Measurements from ENCODE around the gene FRMD4A.
"Not testable (repeated sequence)": the region's sequence is repeated elsewhere in the genome, so short reads cannot be mapped to it uniquely, and the experiment has no call there.

FRMD4A gene

DNA sequence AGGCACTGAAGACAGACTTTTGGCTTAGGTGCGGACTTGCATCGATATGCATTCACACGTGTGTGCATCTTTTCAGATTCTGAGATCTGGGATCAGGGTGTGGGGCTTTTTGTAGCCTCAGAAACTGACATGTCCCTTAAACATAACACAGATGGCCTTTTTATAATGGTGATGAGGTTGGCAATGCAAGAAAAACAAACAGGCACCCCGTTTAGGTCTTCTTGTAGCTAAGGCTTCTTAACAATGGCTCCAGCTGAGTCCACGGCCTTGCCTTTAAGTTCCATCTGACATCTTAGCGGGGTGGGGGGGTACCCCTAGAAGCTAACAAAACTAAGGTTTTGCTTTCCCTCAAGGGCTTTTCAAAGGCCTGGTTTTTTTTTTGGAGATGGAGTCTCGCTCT is 597.7 kb downstream of the FRMD4A start:
- DNase-seq, result no peak

- DNase-seq, result no peak
Observed at GRCh38 chr10:13732465-13732881, 598.3 kb downstream of the FRMD4A start.

- DNase-seq, result no peak
Observed at GRCh38 chr10:13731799-13732198, 598.9 kb downstream of the FRMD4A start.

DNA sequence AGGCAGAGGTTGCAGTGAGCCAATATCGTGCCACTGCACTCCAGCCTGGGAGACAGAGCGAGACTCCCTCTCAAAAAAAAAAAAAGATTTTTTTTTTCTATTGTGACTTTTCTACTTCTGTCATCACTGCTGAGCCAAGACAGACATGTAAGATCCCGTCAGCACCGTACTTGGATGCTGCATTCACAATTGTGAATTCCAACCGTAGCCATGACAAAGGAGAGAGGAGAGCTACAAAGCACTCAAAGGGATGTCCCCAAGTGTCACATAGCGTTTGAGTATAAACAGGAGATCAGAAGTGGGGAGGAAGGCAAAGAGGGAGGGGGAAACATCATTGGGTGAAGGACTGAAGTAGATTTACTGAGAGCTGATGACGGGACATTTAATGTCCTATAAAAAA is 599.8 kb downstream of the FRMD4A start:
- no peak for DNase-seq

GRCh38 chr10:13730306-13730652 is 600.4 kb downstream of the FRMD4A start:
- no peak for DNase-seq

DNA sequence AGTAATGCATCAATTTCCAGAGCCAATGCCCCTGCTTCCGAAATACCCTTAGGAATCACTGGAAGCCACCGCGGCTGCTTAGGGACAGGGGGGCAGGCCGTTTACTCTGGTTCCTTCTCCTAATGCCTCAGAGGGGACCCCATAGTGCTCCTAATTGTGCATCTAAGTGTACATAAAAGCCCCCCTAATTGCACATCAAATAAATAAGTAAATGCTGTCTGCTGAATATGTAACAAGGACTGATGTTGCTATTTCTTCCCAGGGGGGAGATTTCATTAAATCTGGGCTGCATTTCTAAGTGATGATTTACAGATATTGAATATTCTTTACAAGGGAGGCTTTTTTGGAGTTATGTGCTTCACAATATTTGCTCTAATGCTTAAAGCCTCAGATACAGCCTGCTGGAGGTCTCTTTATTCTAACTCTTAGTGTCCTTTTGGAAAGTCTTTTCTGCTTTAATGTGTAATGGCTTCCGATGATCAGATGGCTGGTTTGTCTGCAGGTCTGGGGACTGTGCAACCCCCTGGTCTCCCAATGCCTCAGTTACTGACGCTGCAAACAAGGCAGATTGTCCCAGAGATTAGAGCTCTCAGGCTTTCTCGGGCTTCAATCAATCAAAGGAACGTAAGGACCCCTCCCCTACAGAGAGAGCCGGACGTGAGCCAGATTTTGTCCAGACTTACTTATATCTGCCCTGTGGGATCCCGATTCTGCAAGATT is 601.0 kb downstream of the FRMD4A start:
- DNase-seq, result no peak

- DNase-seq, result no peak
Observed at GRCh38 chr10:13728898-13729535, 601.7 kb downstream of the FRMD4A start.

DNA sequence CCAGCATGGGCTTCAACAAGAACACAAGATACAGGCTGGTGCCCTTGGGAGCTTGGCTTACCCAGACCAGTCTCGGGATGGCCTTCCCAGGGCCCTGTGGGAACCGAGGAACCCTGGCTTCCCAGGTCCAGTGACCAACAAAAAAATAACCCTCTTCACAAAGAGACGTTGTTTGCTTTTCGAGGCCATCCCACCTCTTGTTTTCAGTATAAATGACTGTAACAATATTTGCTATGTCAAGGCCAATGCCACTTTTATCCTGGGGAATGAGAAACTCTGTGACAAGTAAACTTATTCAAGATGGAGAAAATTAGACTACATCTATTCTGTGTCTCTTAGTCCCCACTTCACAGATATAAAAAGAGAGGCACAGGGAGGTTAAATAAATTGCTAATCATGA is 605.1 kb downstream of the FRMD4A start:
- DNase-seq, result no peak

DNA sequence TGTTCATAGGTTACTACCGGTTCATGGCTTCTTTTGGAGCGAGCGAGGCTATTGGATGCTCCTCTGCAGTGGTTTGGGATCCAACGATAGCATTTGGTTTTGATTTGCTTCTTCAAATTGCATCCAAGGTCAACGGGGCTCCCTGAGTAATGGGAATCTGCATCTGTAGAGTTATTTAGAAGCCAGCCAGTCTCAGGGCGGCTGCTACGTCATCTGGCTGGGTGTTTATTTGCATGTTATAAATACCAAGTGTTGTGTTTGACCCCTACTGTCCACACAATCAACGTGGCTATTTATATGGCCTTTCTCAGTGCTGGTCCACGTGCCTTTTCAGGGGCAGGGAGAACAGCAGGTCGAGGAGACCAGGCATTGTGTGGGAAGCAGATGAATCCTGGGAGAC is 606.2 kb downstream of the FRMD4A start:
- DNase-seq, result no peak

DNA sequence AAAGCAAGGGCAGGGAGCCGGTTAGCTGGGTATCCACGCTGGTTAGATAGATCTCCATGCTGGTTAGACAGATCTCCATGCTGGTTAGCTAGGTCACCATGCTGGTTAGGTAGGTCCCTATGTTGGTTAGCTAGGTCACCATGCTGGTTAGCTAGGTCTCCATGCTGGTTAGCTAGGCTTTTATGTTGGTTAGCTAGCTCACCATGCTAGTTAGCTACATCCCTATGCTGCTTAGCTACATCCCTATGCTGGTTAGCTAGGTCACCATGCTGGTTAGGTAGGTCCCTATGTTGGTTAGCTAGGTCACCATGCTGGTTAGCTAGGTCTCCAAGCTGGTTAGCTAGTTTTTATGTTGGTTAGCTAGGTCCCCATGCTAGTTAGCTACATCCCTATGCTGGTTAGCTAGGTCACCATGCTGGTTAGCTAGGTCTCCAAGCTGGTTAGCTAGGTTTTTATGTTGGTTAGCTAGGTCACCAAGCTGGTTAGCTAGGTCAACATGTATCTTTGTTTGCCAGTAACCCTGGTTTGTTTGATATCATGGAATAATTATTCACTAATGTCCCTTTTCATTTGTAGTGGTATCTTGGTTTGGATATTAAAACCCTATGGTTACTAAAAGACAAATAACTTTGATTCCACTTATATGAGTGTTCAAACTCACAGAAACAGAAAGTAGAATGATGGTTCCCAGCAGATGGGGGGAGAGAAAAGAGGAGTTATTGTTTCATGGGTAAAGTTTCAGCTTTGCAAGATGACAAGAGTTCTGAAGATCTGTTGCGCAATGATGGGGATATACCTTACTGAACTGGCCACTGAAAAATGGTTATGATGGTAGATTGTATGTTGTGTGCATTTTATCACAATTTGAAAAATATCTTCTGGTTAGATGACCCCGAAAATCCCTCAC is 607.7 kb downstream of the FRMD4A start:
- DNase-seq, result no peak

- DNase-seq, result no peak
Observed at GRCh38 chr10:13721486-13721885, 609.2 kb downstream of the FRMD4A start.

- DNase-seq, result no peak
Observed at GRCh38 chr10:13720699-13721098, 610.0 kb downstream of the FRMD4A start.

DNA sequence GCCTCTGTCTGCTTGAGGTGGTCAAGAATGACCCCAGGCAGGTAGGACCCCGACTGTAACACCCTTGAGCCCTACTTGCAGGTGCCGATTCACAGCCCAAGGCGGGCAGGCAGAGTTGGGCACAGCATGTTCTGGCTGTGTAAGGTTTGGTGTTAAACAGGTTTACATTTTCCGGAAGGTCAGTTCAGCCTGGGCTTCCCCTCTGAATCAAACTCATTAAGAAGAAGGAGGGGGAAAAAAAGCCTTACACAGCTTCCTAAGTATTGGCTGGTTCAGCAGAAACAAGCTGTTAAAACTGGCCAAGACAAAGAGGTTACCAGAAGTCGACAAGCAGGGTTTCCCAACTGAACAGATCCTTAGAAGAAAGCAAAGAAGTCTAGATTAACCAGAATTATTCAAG is 611.3 kb downstream of the FRMD4A start:
- no peak for DNase-seq

GRCh38 chr10:13718820-13719219 is 611.9 kb downstream of the FRMD4A start:
- no peak for DNase-seq

DNA sequence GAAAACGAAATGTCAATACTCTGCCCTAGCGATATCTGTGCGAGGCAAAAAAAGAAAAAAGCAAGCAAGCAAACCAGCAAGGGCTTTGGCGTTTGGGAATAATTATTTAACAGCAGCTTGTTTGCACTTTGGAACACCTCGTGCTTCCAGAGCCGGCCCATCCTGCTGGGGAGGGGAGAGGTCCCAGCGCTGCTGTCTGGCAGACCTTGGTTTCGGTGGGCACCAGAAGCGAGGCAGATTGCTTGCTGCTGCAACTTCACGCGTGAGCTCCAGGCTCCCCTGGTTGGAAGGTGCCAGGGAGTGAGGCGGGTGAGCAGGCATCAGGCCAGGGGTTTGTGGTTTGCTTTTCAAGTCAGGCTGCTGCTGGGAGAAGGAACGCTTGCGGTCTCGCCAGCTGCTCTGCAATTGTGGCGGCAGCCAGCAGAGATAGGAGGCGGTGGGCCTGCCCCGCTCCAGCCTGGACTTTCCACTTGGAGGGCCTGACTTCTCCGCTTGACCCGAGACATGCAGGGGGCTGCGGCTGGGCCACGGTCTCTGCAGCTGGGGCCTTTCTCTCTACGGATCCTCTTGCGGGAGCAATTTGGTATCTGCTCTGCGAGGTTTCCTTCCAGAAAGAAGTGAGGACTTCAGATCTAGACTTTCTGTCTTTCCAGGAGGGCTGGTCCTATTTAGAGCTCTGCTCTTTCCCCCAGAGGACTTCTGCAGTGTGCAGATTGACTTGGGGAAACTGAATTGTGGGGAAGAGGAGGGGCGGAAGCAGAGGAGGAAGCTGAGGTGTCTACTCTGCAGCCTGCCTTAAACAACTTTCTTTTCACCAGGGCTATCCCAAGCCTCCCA is 612.6 kb downstream of the FRMD4A start:
- peak in 1 of 3 experiments; percentile 11 for DNase-seq

GRCh38 chr10:13717571-13717935 is 613.2 kb downstream of the FRMD4A start:
- no peak for DNase-seq

DNA sequence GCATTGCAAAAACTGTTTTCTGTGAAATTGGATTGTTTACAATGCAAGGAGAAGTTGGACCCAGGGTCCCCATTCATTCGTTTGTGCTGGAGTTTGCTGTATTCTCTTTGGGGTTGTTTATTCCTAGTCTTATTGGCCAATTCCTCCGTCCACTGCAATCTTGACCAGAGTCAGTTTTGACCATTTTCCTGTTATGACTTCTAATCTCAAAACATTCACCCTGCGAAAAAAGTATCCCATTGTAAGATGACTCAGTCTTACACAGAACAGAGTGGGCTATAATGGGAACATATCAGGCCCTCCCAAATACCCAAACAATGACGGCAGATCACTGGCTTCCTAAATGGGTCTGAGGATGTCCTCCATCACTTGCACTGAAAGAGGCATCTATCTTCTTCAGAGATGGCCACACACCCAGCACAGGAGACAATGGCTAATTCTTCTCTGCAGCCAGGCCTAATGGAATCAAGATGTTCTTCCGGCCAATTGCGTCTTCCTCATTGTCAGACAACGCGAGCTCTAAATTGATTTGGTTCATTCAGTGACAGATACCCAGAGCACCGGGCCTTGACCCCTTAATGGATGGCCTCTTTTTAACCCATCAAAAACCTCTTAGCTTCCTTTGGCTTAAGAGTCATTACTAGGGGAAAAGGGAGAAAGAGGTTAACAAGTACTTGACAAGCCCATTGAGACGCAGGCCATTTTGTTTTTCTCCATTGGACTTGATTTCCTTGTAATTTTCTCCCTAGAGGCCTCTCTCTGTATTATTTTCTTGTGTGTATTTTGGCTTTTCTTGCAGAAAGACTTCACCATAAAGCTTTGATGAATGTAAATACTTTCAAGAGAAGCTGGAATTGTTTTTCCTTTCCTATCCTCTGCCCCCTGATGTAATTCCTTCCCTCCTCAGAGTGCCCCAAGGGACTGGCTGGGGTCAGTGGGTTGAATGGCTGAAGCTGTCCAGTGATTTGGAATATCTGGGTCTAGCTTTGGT is 614.3 kb downstream of the FRMD4A start:
- DNase-seq, result peak in 1 of 3 experiments; percentile 9

DNA sequence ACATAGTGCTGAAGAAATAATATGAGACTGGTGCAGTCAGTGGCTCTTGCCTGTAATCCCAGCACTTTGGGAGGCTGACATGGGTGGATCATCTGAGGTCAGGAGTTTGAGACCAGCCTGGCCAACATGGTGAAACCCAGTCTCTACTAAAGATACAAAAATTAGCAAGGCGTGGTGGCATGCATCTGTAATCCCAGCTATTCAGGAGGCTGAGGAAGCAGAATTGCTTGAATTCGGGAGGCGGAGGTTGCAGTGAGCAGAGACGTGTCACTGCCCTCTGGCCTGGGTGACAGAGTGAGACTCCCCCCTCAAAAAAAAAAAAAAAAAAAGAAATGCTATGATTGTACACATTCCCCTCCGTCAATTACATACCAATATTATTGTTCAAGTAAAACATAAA is 615.1 kb downstream of the FRMD4A start:
- DNase-seq, result not testable (repeated sequence)

DNA sequence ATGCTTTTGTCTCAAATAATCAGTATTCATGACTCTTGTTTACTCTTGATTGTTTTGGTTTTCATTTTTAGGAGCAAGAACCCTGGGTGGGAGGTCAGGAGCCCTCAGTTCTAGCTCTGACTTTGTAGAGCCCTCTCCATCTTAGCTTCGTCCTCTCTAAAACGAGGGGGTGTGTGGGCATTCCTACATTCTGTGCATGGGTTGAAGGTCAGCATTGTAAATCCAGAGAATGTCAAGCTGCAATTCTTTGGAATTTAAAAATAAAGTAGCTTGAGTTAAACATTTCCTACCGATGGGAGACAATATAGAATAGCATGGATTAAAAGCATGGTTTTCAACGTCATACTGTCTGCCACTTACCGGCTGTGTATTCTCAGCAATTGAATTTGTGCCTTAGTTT is 615.6 kb downstream of the FRMD4A start:
- DNase-seq, result no peak

GRCh38 chr10:13712837-13713581 is 617.7 kb downstream of the FRMD4A start:
- peak in 1 of 3 experiments; percentile 18 for DNase-seq

DNA sequence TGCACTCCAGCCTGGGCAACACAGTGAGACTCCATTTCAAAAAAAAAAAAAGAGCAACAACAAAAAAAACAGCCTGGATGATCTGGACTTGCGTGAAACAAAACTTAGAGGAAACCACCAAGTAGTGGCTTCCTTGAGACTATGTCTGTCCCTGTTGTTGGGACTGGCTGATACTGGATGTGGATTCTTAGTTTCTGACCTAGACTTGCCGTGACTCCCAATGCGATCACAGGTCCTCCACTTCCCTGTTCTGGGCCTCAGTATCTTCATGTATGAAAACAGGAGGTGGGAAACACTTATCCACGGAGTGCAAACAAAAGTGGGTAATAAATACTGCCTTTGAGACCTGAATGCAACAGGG is 618.3 kb downstream of the FRMD4A start:
- peak in 1 of 3 experiments; percentile 62 for DNase-seq

All from NCI-H1417 (cell line).